ENCODE measurements around the gene SMO. TPM values are rescaled to one million over a fixed set of nuclear protein-coding genes. Genes with fewer than 3 reads are reported as not detected.

Gene SMO
- total RNA-seq, 1 donor from 2014 or later: 4.6 TPM

GRCh38 chr7:129160161-129160905 is 28.1 kb upstream of the SMO start:
- Histone ChIP-seq H3K27ac (replicated peaks) (no peak overlapping the region), H3K27me3 (ENCODE audit: low read depth) (no peaks in the 10 kb centered on the region), H3K4me1 (peaks cover 13% of the 10 kb centered on the region), H3K9me3 (replicated peaks) (no peaks in the 10 kb centered on the region), H3K4me3 (no peak overlapping the region), H3K36me3 (no peaks in the 10 kb centered on the region)
- DNase-seq: no peak
- intact Hi-C loops (cut with micrococcal nuclease): no loop called here
- TF ChIP-seq CTCF (IDR thresholded peaks at IDR 0.05; ENCODE audit: borderline replicate concordance): no peak

GRCh38 chr7:129161524-129162225 is 26.8 kb upstream of the SMO start:
- H3K4me1 ChIP-seq: peaks cover 13% of the 10 kb centered on the region
- no peak overlapping the region for H3K27ac ChIP-seq (replicated peaks)
- no peak overlapping the region for H3K4me3 ChIP-seq
- no peaks in the 10 kb centered on the region for H3K36me3 ChIP-seq
- no peak for DNase-seq
- no peaks in the 10 kb centered on the region for H3K9me3 ChIP-seq (replicated peaks)
- no peak for TF ChIP-seq CTCF (IDR thresholded peaks at IDR 0.05; ENCODE audit: borderline replicate concordance)
- no peaks in the 10 kb centered on the region for H3K27me3 ChIP-seq (ENCODE audit: low read depth)
- intact Hi-C loops (cut with micrococcal nuclease): no loop called here

- no peak for TF ChIP-seq CTCF (IDR thresholded peaks at IDR 0.05; ENCODE audit: borderline replicate concordance)
- H3K36me3 ChIP-seq: no peaks in the 10 kb centered on the region
- intact Hi-C loops (cut with micrococcal nuclease): no loop called here
- DNase-seq: no peak
- H3K27ac ChIP-seq (replicated peaks): no peak overlapping the region
- H3K4me3 ChIP-seq: no peak overlapping the region
- H3K4me1 ChIP-seq: peaks cover 13% of the 10 kb centered on the region
- no peaks in the 10 kb centered on the region for H3K27me3 ChIP-seq (ENCODE audit: low read depth)
- H3K9me3 ChIP-seq (replicated peaks): no peaks in the 10 kb centered on the region
Measured at GRCh38 chr7:129162732-129163131, 25.7 kb upstream of the SMO start.

- H3K4me3 ChIP-seq: no peak overlapping the region
- no peak for DNase-seq
- H3K27me3 ChIP-seq (ENCODE audit: low read depth): no peaks in the 10 kb centered on the region
- no peak overlapping the region for H3K27ac ChIP-seq (replicated peaks)
- no peaks in the 10 kb centered on the region for H3K36me3 ChIP-seq
- peaks cover 24% of the 10 kb centered on the region for H3K4me1 ChIP-seq
- intact Hi-C loops (cut with micrococcal nuclease): no loop called here
- H3K9me3 ChIP-seq (replicated peaks): no peaks in the 10 kb centered on the region
- peak; percentile 88 for TF ChIP-seq CTCF (IDR thresholded peaks at IDR 0.05; ENCODE audit: borderline replicate concordance)
Measured at GRCh38 chr7:129163875-129164544, 24.4 kb upstream of the SMO start.

- no peak for TF ChIP-seq CTCF (IDR thresholded peaks at IDR 0.05; ENCODE audit: borderline replicate concordance)
- Histone ChIP-seq H3K27ac (replicated peaks) (no peak overlapping the region), H3K36me3 (no peaks in the 10 kb centered on the region), H3K4me1 (peaks cover 20% of the 10 kb centered on the region), H3K9me3 (replicated peaks) (no peaks in the 10 kb centered on the region), H3K27me3 (ENCODE audit: low read depth) (no peaks in the 10 kb centered on the region), H3K4me3 (no peak overlapping the region)
- no peak for DNase-seq
- intact Hi-C loops (cut with micrococcal nuclease): no loop called here
Measured at GRCh38 chr7:129166745-129167144, 21.7 kb upstream of the SMO start.

Data from left ventricle myocardium inferior (tissue), 1 donor.